T47D (cell line): ENCODE results near the gene ZBTB16.

ENCODE experiments used
- DNase-seq, 2 experiments: peaks; one replicate each; pipeline versions ENCODE4 v3.0.0 to v3.0.0-alpha.2; 2011 to 2012; ENCODE audit warnings: low read depth in 1 of 2, low spot score in 1 of 2
- JUND ChIP-seq: IDR thresholded peaks from 2 replicates; pipeline ENCODE4 v1.6.1; 2012; ENCODE audit warnings: low read depth
- in situ Hi-C: cut with HindIII; loops from 2 replicates; pipeline ENCODE4 v1.10.0; 2016; ENCODE audit warnings: low sequenced_read_pairs, low pct_unique_long_range_greater_than_20kb

ZBTB16 gene

GRCh38 chr11:114050258-114050927 is 9.1 kb upstream of the ZBTB16 start:
- in situ Hi-C loops, result no loop called here
- no peak for DNase-seq
- no peak for TF ChIP-seq JUND

- no peak for TF ChIP-seq JUND
- in situ Hi-C loops, result no loop called here
- no peak for DNase-seq
Observed at GRCh38 chr11:114051558-114051957, 8.0 kb upstream of the ZBTB16 start.

- no peak for DNase-seq
- in situ Hi-C loops, result no loop called here
- no peak for TF ChIP-seq JUND
Observed at GRCh38 chr11:114052160-114052559, 7.4 kb upstream of the ZBTB16 start.

- in situ Hi-C loops, result no loop called here
- no peak for TF ChIP-seq JUND
- no peak for DNase-seq
Observed at GRCh38 chr11:114053406-114053805, 6.1 kb upstream of the ZBTB16 start.

GRCh38 chr11:114054806-114055205 is 4.7 kb upstream of the ZBTB16 start:
- in situ Hi-C loops, result no loop called here
- no peak for TF ChIP-seq JUND
- DNase-seq, result no peak

GRCh38 chr11:114056409-114056808 is 3.1 kb upstream of the ZBTB16 start:
- in situ Hi-C loops, result no loop called here

GRCh38 chr11:114057147-114057546 is 2.4 kb upstream of the ZBTB16 start:
- DNase-seq, result no peak
- no peak for TF ChIP-seq JUND
- in situ Hi-C loops, result no loop called here

More at GRCh38 chr11:114056409-114056808, 3.1 kb upstream of the ZBTB16 start:
- TF ChIP-seq JUND, result no peak
- no peak for DNase-seq

- no peak for TF ChIP-seq JUND
- DNase-seq, result no peak
- in situ Hi-C loops, result no loop called here
Observed at GRCh38 chr11:114057605-114058004, 1.9 kb upstream of the ZBTB16 start.

- no peak for DNase-seq
- in situ Hi-C loops, result no loop called here
- TF ChIP-seq JUND, result no peak
Observed at GRCh38 chr11:114058026-114058706, 1.3 kb upstream of the ZBTB16 start.

- no peak for DNase-seq
- in situ Hi-C loops, result no loop called here
Observed at GRCh38 chr11:114058871-114059277, 637 bp upstream of the ZBTB16 start.

GRCh38 chr11:114059984-114060391 is 477 bp downstream of the ZBTB16 start:
- no peak for TF ChIP-seq JUND
- peak in 1 of 2 experiments; percentile 19 for DNase-seq
- in situ Hi-C loops, result no loop called here

More at GRCh38 chr11:114058871-114059277, 637 bp upstream of the ZBTB16 start:
- TF ChIP-seq JUND, result no peak

GRCh38 chr11:114060392-114061047 is 1.0 kb downstream of the ZBTB16 start:
- in situ Hi-C loops, result no loop called here
- TF ChIP-seq JUND, result no peak
- DNase-seq, result peak in 1 of 2 experiments; percentile 40

GRCh38 chr11:114061048-114061680 is 1.7 kb downstream of the ZBTB16 start:
- TF ChIP-seq JUND, result no peak
- DNase-seq, result peak; percentile 15 to 31
- in situ Hi-C loops, result no loop called here
